ENCODE data around the gene DYNLRB1.

The DYNLRB1 gene

GRCh38 chr20:34579979-34580940, 64.0 kb downstream of the DYNLRB1 start:
- peak in 1 of 5 donors; percentile 60 for DNase-seq

GRCh38 chr20:34581341-34582184, 65.3 kb downstream of the DYNLRB1 start:
- peak in 1 of 5 donors; percentile 65 for DNase-seq

GRCh38 chr20:34582221-34582620, 66.0 kb downstream of the DYNLRB1 start:
- DNase-seq, result no peak

- no peak for DNase-seq
Measured at GRCh38 chr20:34582911-34583310, 66.7 kb downstream of the DYNLRB1 start.

GRCh38 chr20:34583544-34583943, 67.3 kb downstream of the DYNLRB1 start:
- no peak for DNase-seq

- no peak for DNase-seq
Measured at GRCh38 chr20:34585019-34585418, 68.8 kb downstream of the DYNLRB1 start.

- DNase-seq, result no peak
Measured at GRCh38 chr20:34586488-34587163, 70.4 kb downstream of the DYNLRB1 start.

Data from T-helper 1 cell (primary cell).